ENCODE measurements around the gene RFT1.

The RFT1 gene

GRCh38 chr3:53130179-53131061 lies at the start of gene RFT1:
TSS of gene RFT1 (minus strand) at chr3:53130435. CDS start at chr3:53130400, 35 bp downstream.
- DNase-seq (ENCODE audit: low read depth), result peak; percentile 95

DNA sequence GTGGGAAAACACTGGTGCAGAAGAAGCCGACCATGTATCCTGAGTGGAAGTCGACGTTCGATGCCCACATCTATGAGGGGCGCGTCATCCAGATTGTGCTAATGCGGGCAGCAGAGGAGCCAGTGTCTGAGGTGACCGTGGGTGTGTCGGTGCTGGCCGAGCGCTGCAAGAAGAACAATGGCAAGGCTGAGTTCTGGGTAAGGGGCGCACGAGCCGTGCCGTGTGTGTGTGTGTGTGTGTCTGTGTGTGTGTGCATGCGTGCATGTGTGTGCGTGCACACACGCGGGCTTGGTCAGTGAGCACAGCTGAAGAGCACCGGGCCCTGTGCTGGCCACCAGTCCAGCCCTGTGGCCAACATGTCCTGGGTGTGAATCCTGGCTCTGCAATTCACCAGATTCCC lies 49.3 kb upstream of the RFT1 start:
- DNase-seq (ENCODE audit: low read depth), result no peak

- no peak for DNase-seq (ENCODE audit: low read depth)
These were observed 48.0 kb upstream of the RFT1 start for GRCh38 chr3:53178246-53178645.

- no peak for DNase-seq (ENCODE audit: low read depth)
These were observed 45.6 kb upstream of the RFT1 start for GRCh38 chr3:53175613-53176540.

DNA sequence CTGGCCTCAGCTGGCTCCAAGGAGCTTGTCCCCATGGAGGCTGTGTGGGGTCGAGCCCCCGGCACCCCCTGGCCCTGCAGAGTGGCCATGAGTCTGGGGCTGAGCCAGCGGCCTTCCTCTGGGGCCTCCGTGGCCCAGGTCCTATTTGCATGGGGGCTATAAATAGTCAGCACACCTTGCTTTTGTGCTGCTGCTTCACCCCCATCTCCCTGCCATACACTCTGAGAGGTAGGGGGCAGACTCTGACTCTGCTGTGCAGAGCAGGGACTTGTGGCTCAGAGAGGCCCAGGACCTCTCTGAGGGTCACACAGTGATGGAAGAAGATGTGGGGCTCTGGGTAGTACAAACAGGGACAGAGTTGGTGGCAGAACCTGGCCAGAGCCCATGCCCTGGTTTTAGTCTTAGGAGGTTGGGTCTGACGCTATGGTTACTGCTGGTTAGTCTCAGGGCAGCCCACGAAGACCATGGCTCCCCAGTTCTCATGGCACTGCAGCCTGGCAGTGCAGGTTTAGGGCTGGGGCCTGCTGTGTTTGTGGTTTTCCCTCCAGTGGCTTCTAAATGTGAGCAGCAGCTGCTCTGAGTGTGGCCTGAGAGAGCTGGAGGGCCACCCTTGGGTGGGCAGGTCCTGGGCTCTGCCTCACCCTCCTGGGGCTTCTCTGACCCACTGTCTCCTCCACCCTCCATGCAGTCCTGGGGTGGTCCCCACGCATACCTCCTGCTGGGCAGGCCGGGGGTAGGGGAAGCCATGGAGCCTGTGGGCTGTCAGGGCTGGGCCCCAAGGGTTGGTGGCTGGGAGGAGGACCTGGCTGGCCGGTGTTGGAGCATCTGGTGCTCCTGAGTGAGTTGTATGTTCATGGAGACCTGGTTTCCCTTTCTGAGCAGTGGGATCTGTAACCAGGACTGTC lies 44.4 kb upstream of the RFT1 start:
- no peak for DNase-seq (ENCODE audit: low read depth)

- DNase-seq (ENCODE audit: low read depth), result no peak
These were observed 42.9 kb upstream of the RFT1 start for GRCh38 chr3:53173107-53173506.

DNA sequence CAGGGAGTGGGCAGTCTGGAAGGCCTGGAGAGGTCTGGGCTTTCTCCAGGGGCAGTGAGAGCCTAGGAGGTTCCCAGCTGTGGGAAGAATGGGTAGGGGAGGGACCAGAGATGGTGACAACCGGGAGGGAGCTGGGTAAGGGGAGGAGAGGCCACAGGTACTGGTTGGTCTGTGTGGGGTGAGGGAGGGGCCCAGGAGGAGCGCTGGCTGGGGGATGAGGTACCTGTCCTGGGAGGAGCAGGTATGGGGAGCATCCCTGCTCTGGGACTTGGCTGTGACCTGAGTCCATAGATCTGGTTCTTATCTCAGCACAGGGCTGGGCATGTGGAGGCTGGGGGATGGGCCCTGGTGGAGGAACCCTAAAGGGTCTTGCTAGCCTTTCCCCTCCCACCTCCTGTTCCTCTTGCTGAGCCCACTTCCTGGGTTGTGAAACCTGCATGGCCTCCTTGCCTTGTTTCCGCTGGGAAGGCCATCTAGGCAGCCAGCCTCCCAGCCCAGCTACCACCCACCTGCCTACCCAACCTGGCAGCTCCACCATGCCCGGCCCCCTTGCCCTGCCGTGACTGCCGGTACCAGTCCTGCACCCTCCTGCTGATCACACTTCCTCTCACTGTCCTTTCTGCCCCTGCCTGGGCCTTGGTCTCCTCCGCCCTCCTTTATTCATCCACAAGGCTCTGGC lies 41.7 kb upstream of the RFT1 start:
- DNase-seq (ENCODE audit: low read depth), result no peak

GRCh38 chr3:53171064-53171418 lies 40.8 kb upstream of the RFT1 start:
- no peak for DNase-seq (ENCODE audit: low read depth)

DNA sequence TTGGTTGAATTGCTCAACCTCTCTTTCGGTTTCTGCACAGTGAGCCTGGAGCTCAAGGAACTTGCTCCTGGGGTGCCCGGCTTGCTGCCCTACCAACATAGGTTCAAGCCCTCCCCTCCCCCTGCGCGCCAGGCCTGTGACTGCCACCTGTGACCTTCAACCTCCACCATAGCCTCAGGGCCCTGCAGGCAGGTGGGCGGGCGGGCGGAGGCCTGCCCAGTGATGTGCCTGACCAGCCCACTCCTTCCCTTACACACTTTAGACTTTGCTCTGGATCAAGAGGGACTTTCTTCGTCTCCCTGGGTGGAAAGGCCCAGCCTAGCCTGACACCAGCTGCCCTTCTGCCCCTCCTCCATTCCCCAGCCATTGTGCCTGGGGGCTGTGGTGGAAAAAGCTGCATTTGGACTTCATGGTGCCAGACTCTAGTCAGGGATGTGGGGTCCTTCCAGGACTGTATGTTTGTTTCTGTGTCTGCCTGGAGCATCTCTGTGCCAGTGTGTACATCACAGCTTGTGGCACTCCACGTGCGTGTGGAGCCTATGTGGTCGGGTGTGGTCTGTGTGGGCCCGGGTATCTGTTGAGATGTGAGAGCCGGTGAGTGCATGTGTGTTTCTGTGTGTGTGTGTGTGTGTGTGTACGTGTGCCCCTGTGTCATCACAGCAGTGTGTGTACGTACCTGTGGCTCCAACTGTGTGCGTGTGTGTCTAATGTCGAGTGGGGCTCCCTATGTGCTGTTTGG lies 40.3 kb upstream of the RFT1 start:
- no peak for DNase-seq (ENCODE audit: low read depth)

GRCh38 chr3:53169832-53170324 lies 39.6 kb upstream of the RFT1 start:
- DNase-seq (ENCODE audit: low read depth), result no peak

DNA sequence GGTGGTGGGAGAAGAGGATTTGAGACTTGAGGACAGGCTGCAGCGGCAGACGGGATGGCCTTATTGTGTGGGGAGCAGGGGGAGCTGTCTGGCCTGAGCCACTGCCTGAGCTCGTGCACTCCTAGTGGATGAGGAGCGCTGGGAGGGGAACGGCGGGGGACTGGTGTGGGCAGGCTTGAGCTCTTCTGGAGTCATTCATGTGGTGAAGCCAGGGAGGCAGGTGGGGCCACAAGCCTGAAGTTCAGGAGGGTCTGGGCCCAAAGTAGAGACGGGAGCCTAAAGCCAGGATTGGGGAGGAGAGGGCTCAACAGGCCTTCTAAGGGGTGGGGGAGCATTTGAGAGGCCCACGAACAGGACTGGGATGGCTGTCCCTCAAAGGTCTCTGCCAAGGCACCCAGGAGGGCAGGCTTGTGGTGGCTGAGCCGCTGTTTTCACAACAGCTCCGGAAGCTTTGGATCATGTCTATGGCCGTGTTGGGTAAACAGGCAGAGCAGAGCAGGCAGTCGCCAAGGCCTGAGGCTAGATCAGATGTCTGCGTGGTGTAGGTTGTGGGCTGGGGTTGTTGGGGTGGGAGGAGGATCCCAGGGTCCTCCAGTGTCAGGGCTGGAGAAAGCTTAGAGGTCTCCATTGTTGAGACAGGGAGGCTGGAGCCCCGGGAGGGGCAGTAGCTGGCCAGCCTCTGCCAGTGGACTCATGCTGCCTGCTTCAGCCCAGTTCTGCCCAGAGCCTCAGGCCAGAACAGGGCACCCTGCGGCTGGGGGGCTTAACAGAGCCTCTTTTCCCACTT lies 39.0 kb upstream of the RFT1 start:
- no peak for DNase-seq (ENCODE audit: low read depth)

GRCh38 chr3:53168175-53168923 lies 38.1 kb upstream of the RFT1 start:
- DNase-seq (ENCODE audit: low read depth), result no peak

DNA sequence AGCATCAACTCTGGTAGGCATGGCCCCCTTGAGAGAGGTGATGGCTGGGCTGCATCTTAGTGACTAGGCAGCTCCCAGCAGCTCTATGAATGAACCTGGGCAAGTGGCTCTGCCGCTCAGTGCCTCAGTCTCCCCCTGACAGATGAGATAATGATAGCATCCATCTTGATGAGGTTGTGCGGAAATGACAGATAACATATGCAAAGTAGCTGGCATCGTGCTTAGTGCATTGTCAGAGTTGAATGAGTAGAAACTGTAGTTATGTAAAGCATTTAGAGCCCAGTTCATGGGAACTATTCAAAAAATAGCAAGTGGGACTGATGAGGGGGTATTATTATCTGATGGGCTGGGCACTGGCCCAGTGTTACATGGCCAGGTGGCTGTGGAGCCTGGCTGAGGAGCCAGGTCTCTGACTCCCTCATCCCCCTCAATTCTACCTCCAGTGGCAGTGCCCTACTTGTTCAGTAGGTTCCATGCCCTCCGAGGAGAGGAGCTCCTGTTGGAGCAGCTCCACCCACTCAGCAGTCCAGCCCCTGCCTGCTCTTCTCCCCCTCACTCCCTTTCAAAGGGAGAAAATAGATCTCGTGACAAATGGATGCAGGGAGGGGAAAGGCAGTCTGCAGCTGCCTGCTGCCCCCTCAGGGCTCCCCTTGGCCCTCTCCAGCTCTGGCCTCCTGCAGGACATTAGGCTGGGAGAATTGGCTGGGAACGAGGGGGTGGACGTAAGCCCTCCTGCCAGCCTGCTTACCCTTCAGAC lies 37.4 kb upstream of the RFT1 start:
- DNase-seq (ENCODE audit: low read depth), result no peak

DNA sequence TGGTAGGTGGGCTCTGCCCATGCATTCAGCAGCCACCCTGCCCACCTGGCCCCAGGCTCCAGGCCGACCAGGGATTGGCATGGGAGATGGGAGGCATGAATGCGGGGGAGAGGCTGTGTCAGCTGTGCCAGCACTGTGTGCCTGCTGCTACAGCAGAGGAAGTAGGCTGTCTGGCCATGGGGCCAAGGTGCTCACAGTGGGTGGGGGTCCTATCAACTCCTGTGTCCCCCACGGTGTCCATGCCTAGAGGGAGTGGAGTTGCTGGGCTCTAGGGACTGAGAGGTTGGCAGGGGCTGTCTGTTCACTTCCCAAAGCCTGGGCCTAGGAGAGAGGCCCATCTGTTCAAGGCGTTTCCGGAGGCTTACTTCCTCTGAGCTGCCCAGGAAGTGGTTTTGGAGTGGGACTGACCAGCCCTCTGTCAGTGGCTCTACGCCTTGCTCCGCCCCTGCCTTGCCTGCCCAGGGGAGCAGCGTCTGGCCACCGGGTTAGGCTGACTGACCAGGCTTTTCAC lies 36.6 kb upstream of the RFT1 start:
- DNase-seq (ENCODE audit: low read depth), result no peak

DNA sequence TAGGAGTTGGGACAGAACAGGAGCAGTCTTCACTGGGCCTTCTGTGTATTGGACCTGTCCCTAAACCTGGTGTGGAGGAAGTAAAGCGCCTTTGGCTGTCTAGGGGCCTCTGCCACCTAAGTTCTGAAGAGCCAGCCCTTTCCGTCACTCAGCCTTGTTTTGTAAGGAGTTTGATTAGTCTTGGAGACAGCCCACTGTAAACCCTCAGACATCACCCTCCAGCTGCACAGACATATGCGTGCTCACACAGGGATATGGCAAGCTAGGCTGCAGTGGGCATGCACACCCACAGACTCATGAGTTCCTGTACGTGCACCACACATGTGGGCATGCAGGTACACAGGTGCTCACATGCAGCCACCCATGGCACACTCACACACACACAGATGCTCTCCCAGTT lies 36.0 kb upstream of the RFT1 start:
- no peak for DNase-seq (ENCODE audit: low read depth)

DNA sequence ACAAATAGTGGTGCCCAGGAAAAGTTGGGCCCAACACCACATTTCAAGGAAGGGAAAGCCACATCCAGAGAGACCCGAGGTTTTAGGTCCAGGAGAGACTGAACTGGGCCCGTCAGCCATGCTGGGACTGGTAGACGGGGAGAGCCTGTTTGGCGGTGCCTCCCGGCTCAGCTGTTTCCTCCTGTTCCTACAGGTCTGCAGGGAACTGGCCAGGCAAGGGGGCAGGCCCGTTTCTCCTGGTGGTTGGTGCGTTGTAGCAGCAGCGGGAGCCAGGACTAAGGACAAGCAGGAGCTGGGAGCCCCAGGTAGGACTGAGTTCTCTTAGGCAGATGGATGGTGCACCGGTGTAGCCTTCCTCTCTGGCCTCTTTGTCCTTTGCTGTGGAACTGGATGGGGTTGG lies 34.7 kb upstream of the RFT1 start:
- DNase-seq (ENCODE audit: low read depth), result no peak

GRCh38 chr3:53163444-53164387 lies 33.5 kb upstream of the RFT1 start:
- DNase-seq (ENCODE audit: low read depth), result no peak

Measured in T-helper 22 cell (primary cell).